Measurements from ENCODE around the gene FGF22.
"Not testable (repeated sequence)": the region's sequence is repeated elsewhere in the genome, so short reads cannot be mapped to it uniquely, and the experiment has no call there.

The FGF22 gene

GRCh38 chr19:607301-608154 is 32.2 kb upstream of the FGF22 start:
- no peak for DNase-seq (ENCODE audit: low read depth)

- DNase-seq (ENCODE audit: low read depth): no peak
These were observed 31.3 kb upstream of the FGF22 start for GRCh38 chr19:608155-609003.

GRCh38 chr19:609004-609346 is 30.7 kb upstream of the FGF22 start:
- no peak for DNase-seq (ENCODE audit: low read depth)

- DNase-seq (ENCODE audit: low read depth): no peak
These were observed 29.4 kb upstream of the FGF22 start for GRCh38 chr19:610071-610800.

GRCh38 chr19:610801-611480 is 28.7 kb upstream of the FGF22 start:
- peak; percentile 65 for DNase-seq (ENCODE audit: low read depth)

- peak; percentile 96 for DNase-seq (ENCODE audit: low read depth)
These were observed 28.2 kb upstream of the FGF22 start for GRCh38 chr19:611481-611868.

- no peak for DNase-seq (ENCODE audit: low read depth)
These were observed 26.7 kb upstream of the FGF22 start for GRCh38 chr19:612941-613340.

GRCh38 chr19:613732-614567 is 25.7 kb upstream of the FGF22 start:
- no peak for DNase-seq (ENCODE audit: low read depth)

GRCh38 chr19:615619-616018 is 24.1 kb upstream of the FGF22 start:
- DNase-seq (ENCODE audit: low read depth): no peak

GRCh38 chr19:616062-616700 is 23.5 kb upstream of the FGF22 start:
- no peak for DNase-seq (ENCODE audit: low read depth)

GRCh38 chr19:616747-617526 is 22.7 kb upstream of the FGF22 start:
- DNase-seq (ENCODE audit: low read depth): no peak

- DNase-seq (ENCODE audit: low read depth): no peak
These were observed 22.0 kb upstream of the FGF22 start for GRCh38 chr19:617551-618246.

- DNase-seq (ENCODE audit: low read depth): no peak
These were observed 21.4 kb upstream of the FGF22 start for GRCh38 chr19:618247-618619.

GRCh38 chr19:618674-619285 is 20.9 kb upstream of the FGF22 start:
- DNase-seq (ENCODE audit: low read depth): no peak

GRCh38 chr19:619286-620002 is 20.2 kb upstream of the FGF22 start:
- DNase-seq (ENCODE audit: low read depth): no peak

- DNase-seq (ENCODE audit: low read depth): no peak
These were observed 19.4 kb upstream of the FGF22 start for GRCh38 chr19:620166-620862.

GRCh38 chr19:621191-621590 is 18.5 kb upstream of the FGF22 start:
- not testable (repeated sequence) for DNase-seq (ENCODE audit: low read depth)
